ENCODE data around the gene TSNAXIP1. TPM values are rescaled to one million over a fixed set of nuclear protein-coding genes. Genes with fewer than 3 reads are reported as not detected.

TSNAXIP1 gene
- total RNA-seq, 1 experiment from 2014 or later: 1.2 TPM

DNA sequence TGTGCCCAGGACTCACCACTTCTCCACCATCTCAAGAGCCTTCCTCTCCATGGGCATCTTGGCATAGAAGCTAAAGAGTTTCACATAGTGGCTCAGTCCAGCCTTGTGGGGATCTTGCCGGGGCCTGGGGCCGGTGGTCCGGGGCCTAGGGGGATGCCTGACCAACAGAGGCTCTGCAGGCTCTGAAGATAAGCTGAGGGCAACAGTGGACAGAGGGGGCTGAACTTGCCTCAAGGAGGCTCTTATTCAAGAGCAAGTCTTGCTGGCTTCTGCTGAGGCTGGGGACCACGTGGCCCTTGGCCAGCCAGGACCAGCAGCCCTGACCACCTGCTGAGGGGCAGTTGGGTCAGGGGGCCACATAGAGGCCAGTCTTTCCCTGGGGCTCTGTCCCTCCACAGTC is 22.0 kb downstream of the TSNAXIP1 start:
- Histone ChIP-seq H3K27me3 (ENCODE audit: insufficient read depth, low read length) (no peaks in the 10 kb centered on the region), H3K36me3 (ENCODE audit: control insufficient read depth in 1 of 2, insufficient read depth in 2 of 2, low read length in 2 of 2) (peaks cover 16 to 24% of the 10 kb centered on the region in 2 experiments; a peak in 3 of 4 replicates), H3K4me3 (replicated peaks in 1 of 2; ENCODE audit: low read depth in 1 of 2, low read length in 2 of 2) (no peak overlapping the region), H3K9ac (ENCODE audit: low read length) (no peak overlapping the region), H3K9me3 (ENCODE audit: control insufficient read depth in 1 of 2, insufficient read depth in 1 of 2, low read depth in 1 of 2, low read length in 2 of 2) (no peaks in the 10 kb centered on the region), H2AFZ (ENCODE audit: low read depth, low read length, poor library complexity, severe bottlenecking) (no peak overlapping the region), H3K4me1 (ENCODE audit: control insufficient read depth in 1 of 2, insufficient read depth in 2 of 2, low read length in 2 of 2) (peaks cover 3 to 8% of the 10 kb centered on the region in 2 experiments; a peak in 3 of 4 replicates), H3K4me2 (ENCODE audit: low read length) (no peak overlapping the region), H3K9me2 (ENCODE audit: insufficient read depth) (no peaks in the 10 kb centered on the region), H4K20me1 (ENCODE audit: insufficient read depth) (no peaks in the 10 kb centered on the region), H3K27ac (ENCODE audit: low read depth, low read length) (no peak overlapping the region), H3K79me2 (ENCODE audit: insufficient read depth, low read length) (peaks cover 11% of the 10 kb centered on the region)
- DNase-seq (ENCODE audit: low read depth, low spot score) (no peak), ATAC-seq (no peak)
- no peak for TF ChIP-seq ZBTB33 (IDR thresholded peaks at IDR 0.05; ENCODE audit: extremely low read depth, insufficient replicate concordance, low read length)
- TF ChIP-seq SIN3A (IDR thresholded peaks at IDR 0.05; ENCODE audit: low read depth): no peak
- TF ChIP-seq POLR2AphosphoS5 (IDR thresholded peaks at IDR 0.05; ENCODE audit: low read depth, low read length): no peak
- TF ChIP-seq EZH2phosphoT487 (IDR thresholded peaks at IDR 0.05; ENCODE audit: borderline replicate concordance): no peak
- TF ChIP-seq SRF (IDR thresholded peaks at IDR 0.05; ENCODE audit: low read depth): no peak
- TF ChIP-seq POLR2A (IDR thresholded peaks at IDR 0.05; ENCODE audit: borderline replicate concordance, extremely low read depth, insufficient read depth, insufficient read length): no peak
- TF ChIP-seq ELF1 (IDR thresholded peaks at IDR 0.05; ENCODE audit: borderline replicate concordance, low read depth): no peak
- no peak for TF ChIP-seq EGR1 (IDR thresholded peaks at IDR 0.05; ENCODE audit: low read depth)
- no peak for TF ChIP-seq CEBPB (IDR thresholded peaks at IDR 0.05; ENCODE audit: low read depth)
- no peak for TF ChIP-seq ATF3 (IDR thresholded peaks at IDR 0.05)
- TF ChIP-seq CBX3 (IDR thresholded peaks at IDR 0.05; ENCODE audit: low read depth): no peak
- no peak for TF ChIP-seq ZFX (IDR thresholded peaks at IDR 0.05)
- no peak for TF ChIP-seq FOSL1 (IDR thresholded peaks at IDR 0.05; ENCODE audit: low read depth)
- no peak for TF ChIP-seq RAD21 (IDR thresholded peaks at IDR 0.05; ENCODE audit: low read depth)
- no peak for TF ChIP-seq JUND (IDR thresholded peaks at IDR 0.05)
- TF ChIP-seq, protein P1, sequence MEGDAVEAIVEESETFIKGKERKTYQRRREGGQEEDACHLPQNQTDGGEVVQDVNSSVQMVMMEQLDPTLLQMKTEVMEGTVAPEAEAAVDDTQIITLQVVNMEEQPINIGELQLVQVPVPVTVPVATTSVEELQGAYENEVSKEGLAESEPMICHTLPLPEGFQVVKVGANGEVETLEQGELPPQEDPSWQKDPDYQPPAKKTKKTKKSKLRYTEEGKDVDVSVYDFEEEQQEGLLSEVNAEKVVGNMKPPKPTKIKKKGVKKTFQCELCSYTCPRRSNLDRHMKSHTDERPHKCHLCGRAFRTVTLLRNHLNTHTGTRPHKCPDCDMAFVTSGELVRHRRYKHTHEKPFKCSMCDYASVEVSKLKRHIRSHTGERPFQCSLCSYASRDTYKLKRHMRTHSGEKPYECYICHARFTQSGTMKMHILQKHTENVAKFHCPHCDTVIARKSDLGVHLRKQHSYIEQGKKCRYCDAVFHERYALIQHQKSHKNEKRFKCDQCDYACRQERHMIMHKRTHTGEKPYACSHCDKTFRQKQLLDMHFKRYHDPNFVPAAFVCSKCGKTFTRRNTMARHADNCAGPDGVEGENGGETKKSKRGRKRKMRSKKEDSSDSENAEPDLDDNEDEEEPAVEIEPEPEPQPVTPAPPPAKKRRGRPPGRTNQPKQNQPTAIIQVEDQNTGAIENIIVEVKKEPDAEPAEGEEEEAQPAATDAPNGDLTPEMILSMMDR (IDR thresholded peaks at IDR 0.05 in 2 of 3, conservative IDR thresholded peaks at IDR 0.05 in 1 of 3; ENCODE audit: borderline replicate concordance in 1 of 3, insufficient read depth in 1 of 3, low read depth in 2 of 3, low read length in 2 of 3): no peak
- TF ChIP-seq ZNF274 (IDR thresholded peaks at IDR 0.05; ENCODE audit: low read depth, low read length): no peak
- no peak for TF ChIP-seq SP1 (IDR thresholded peaks at IDR 0.05; ENCODE audit: low read depth)
- TF ChIP-seq EZH2 (IDR thresholded peaks at IDR 0.05): no peak
- TF ChIP-seq, protein P2, sequence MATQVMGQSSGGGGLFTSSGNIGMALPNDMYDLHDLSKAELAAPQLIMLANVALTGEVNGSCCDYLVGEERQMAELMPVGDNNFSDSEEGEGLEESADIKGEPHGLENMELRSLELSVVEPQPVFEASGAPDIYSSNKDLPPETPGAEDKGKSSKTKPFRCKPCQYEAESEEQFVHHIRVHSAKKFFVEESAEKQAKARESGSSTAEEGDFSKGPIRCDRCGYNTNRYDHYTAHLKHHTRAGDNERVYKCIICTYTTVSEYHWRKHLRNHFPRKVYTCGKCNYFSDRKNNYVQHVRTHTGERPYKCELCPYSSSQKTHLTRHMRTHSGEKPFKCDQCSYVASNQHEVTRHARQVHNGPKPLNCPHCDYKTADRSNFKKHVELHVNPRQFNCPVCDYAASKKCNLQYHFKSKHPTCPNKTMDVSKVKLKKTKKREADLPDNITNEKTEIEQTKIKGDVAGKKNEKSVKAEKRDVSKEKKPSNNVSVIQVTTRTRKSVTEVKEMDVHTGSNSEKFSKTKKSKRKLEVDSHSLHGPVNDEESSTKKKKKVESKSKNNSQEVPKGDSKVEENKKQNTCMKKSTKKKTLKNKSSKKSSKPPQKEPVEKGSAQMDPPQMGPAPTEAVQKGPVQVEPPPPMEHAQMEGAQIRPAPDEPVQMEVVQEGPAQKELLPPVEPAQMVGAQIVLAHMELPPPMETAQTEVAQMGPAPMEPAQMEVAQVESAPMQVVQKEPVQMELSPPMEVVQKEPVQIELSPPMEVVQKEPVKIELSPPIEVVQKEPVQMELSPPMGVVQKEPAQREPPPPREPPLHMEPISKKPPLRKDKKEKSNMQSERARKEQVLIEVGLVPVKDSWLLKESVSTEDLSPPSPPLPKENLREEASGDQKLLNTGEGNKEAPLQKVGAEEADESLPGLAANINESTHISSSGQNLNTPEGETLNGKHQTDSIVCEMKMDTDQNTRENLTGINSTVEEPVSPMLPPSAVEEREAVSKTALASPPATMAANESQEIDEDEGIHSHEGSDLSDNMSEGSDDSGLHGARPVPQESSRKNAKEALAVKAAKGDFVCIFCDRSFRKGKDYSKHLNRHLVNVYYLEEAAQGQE (IDR thresholded peaks at IDR 0.05; ENCODE audit: low read depth): no peak
- ChIA-PET CTCF (no interaction called here), POLR2A (no interaction called here), RAD21 (ENCODE audit: low non-redundant PET in 1 of 2, low total read pairs in 2 of 2, uncharacterized antibody in 2 of 2, unreplicated experiment in 2 of 2) (no interaction called here)
- BruUV-seq (replicated peaks): no TSS peak
- intact Hi-C loops (cut with micrococcal nuclease): no loop called here
